OCI-LY7 (cell line): ENCODE measurements around the gene CRADD. TPM values are rescaled to one million over a fixed set of nuclear protein-coding genes. Genes with fewer than 3 reads are reported as not detected.

ENCODE experiments used
- BruUV-seq: library from RNA; stranded (reverse); fragments of 400-500 nt; replicated peaks from 2 replicates; lab custom pipeline; 2021; lab: Mats Ljungman, UMichigan
- CTCF ChIA-PET: fragments of 300-600 bp; sonication (Branson Sonifier 250); formaldehyde crosslinking; loops from one replicate; lab custom pipeline; 2022; ENCODE audit warnings: antibody characterized with exemption; ENCODE audit not compliant: unreplicated experiment; lab: Charles Lee
- POLR2A ChIA-PET: fragments of 300-600 bp; sonication (Branson Sonifier 250); formaldehyde crosslinking; loops from one replicate; lab custom pipeline; 2022; ENCODE audit warnings: antibody characterized with exemption; lab: Charles Lee
- DNase-seq: peaks from one replicate; pipeline ENCODE4 v3.0.0-alpha.2; 2015; ENCODE audit warnings: low spot score
- H2AFZ ChIP-seq: fragments of 200-600 bp; sonication (generic), shearing (Covaris generic); 2 replicates; pipeline ENCODE4 v1.6.1; 2014; ENCODE audit warnings: mild to moderate bottlenecking, antibody characterized with exemption, low read length, moderate library complexity
- H3K27ac ChIP-seq: fragments of 200-600 bp; sonication (generic); 2 replicates; pipeline ENCODE4 v1.5.1; 2014; ENCODE audit warnings: mixed run types, low read depth, mild to moderate bottlenecking, moderate library complexity, low read length, inconsistent platforms; ENCODE audit not compliant: poor library complexity, severe bottlenecking
- H3K36me3 ChIP-seq: fragments of 200-600 bp; sonication (generic); 2 replicates; pipeline ENCODE4 v1.6.1; 2014; ENCODE audit warnings: mild to moderate bottlenecking, antibody characterized with exemption, low read length, moderate library complexity, mixed read lengths; ENCODE audit not compliant: insufficient read depth
- H3K4me1 ChIP-seq: fragments of 200-600 bp; sonication (generic); 2 replicates; pipeline ENCODE4 v1.5.1; 2014; ENCODE audit warnings: mild to moderate bottlenecking, low read length; ENCODE audit not compliant: insufficient read depth, poor library complexity, severe bottlenecking
- H3K4me2 ChIP-seq: fragments of 200-600 bp; sonication (generic); 2 replicates; pipeline ENCODE4 v1.6.1; 2014; ENCODE audit warnings: mild to moderate bottlenecking, low read length
- H3K4me3 ChIP-seq: fragments of 200-600 bp; sonication (generic); 2 replicates; pipeline ENCODE4 v1.5.1; 2014; ENCODE audit warnings: mild to moderate bottlenecking, low read depth, low read length; ENCODE audit not compliant: poor library complexity, severe bottlenecking
- H3K79me2 ChIP-seq: fragments of 200-600 bp; sonication (generic); 2 replicates; pipeline ENCODE4 v1.6.1; 2016; ENCODE audit warnings: low read depth, mild to moderate bottlenecking, low read length, moderate library complexity, mixed read lengths; ENCODE audit not compliant: insufficient read depth
- H3K9me2 ChIP-seq: fragments of 200-600 bp; sonication (generic); 2 replicates; pipeline ENCODE4 v1.6.1; 2016; ENCODE audit warnings: mild to moderate bottlenecking, low read length, mixed read lengths; ENCODE audit not compliant: insufficient read depth
- H3K9me3 ChIP-seq: fragments of 200-600 bp; sonication (generic); 2 replicates; pipeline ENCODE4 v1.6.1; 2014; ENCODE audit warnings: mild to moderate bottlenecking, mixed run types, low read length, mixed read lengths
- H4K20me1 ChIP-seq: fragments of 200-600 bp; sonication (generic); 2 replicates; pipeline ENCODE4 v1.6.1; 2014; ENCODE audit warnings: mild to moderate bottlenecking, antibody characterized with exemption, low read length, moderate library complexity, mixed read lengths; ENCODE audit not compliant: insufficient read depth
- EZH2phosphoT487 ChIP-seq: fragments of 200-600 bp; sonication (generic); IDR thresholded peaks from 2 replicates; pipeline ENCODE4 v1.6.1; 2018; ENCODE audit warnings: low read depth, borderline replicate concordance, mild to moderate bottlenecking, mixed run types, antibody characterized with exemption, low read length, moderate library complexity, mixed read lengths
- intact Hi-C: fragments of 100-400 bp; cut with micrococcal nuclease; formaldehyde crosslinking; loops from one replicate; pipeline ENCODE4 v1.10.0; 2022; ENCODE audit not compliant: unreplicated experiment
- total RNA-seq, 2 experiments: library from RNA; depleted of rRNA in 1 of 2; stranded (reverse); fragments of >200 nt in 1 of 2; shearing (Covaris generic) in 1 of 2; gene quantifications; 2 replicates each; pipeline ENCODE4 v1.2.3, GENCODE V29; 2014 to 2022
- TF ChIP-seq, protein P1 (sequence below): fragments of 200-600 bp; sonication (generic); conservative IDR thresholded peaks from 2 replicates; pipeline ENCODE4 v1.5.1; 2014; ENCODE audit warnings: mild to moderate bottlenecking, antibody characterized with exemption, low read length, moderate library complexity, mixed read lengths

CRADD gene
- total RNA-seq, 2 experiments from 2014 or later, result 10.5 to 16.8 TPM

GRCh38 chr12:93776581-93777018 is 99.4 kb downstream of the CRADD start:
- Histone ChIP-seq H3K9me2 (no peaks in the 10 kb centered on the region), H3K27ac (no peak overlapping the region), H3K9me3 (no peaks in the 10 kb centered on the region), H3K4me2 (no peak overlapping the region), H3K79me2 (no peaks in the 10 kb centered on the region), H4K20me1 (no peaks in the 10 kb centered on the region), H3K4me1 (no peaks in the 10 kb centered on the region), H2AFZ (no peak overlapping the region), H3K36me3 (no peaks in the 10 kb centered on the region), H3K4me3 (no peak overlapping the region)
- POLR2A ChIA-PET, result no interaction called here
- BruUV-seq, result no TSS peak
- CTCF ChIA-PET, result no interaction called here
- DNase-seq, result no peak
- no peak for TF ChIP-seq EZH2phosphoT487
- TF ChIP-seq, protein P1, sequence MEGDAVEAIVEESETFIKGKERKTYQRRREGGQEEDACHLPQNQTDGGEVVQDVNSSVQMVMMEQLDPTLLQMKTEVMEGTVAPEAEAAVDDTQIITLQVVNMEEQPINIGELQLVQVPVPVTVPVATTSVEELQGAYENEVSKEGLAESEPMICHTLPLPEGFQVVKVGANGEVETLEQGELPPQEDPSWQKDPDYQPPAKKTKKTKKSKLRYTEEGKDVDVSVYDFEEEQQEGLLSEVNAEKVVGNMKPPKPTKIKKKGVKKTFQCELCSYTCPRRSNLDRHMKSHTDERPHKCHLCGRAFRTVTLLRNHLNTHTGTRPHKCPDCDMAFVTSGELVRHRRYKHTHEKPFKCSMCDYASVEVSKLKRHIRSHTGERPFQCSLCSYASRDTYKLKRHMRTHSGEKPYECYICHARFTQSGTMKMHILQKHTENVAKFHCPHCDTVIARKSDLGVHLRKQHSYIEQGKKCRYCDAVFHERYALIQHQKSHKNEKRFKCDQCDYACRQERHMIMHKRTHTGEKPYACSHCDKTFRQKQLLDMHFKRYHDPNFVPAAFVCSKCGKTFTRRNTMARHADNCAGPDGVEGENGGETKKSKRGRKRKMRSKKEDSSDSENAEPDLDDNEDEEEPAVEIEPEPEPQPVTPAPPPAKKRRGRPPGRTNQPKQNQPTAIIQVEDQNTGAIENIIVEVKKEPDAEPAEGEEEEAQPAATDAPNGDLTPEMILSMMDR, result no peak
- intact Hi-C loops, result no loop called here

DNA sequence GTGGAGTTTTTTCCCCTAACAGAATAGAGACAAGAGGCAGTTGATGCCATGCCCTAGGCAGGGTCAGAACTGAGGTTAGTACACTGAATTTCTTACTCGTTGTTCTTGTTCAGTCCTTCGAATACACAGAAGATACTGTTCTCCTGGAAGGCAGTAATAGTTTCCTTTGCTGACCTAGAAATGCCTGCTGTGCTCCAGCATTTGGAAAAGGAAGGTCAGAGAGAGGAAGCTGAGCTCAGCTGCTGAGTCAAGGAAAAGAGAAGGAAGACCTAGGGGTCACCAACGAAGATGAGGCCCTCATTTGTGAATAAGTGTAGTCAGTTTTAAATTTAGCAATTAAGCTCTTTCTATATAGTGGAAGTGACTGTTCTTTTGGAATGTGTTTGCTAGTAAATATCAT is 100.1 kb downstream of the CRADD start:
- no peak for DNase-seq
- no peak for TF ChIP-seq EZH2phosphoT487
- TF ChIP-seq, protein P1, result no peak
- Histone ChIP-seq H3K9me3 (no peaks in the 10 kb centered on the region), H3K4me2 (no peak overlapping the region), H3K9me2 (no peaks in the 10 kb centered on the region), H4K20me1 (no peaks in the 10 kb centered on the region), H3K27ac (no peak overlapping the region), H3K4me3 (no peak overlapping the region), H3K79me2 (no peaks in the 10 kb centered on the region), H2AFZ (no peak overlapping the region), H3K4me1 (no peaks in the 10 kb centered on the region), H3K36me3 (no peaks in the 10 kb centered on the region)
- BruUV-seq, result no TSS peak
- intact Hi-C loops, result no loop called here
- POLR2A ChIA-PET, result interaction anchor here (0.7 kb wide), 1 partner anchor 88 kb away, joined by 3 read pairs; no protein-coding TSS in a partner anchor
- CTCF ChIA-PET, result no interaction called here

DNA sequence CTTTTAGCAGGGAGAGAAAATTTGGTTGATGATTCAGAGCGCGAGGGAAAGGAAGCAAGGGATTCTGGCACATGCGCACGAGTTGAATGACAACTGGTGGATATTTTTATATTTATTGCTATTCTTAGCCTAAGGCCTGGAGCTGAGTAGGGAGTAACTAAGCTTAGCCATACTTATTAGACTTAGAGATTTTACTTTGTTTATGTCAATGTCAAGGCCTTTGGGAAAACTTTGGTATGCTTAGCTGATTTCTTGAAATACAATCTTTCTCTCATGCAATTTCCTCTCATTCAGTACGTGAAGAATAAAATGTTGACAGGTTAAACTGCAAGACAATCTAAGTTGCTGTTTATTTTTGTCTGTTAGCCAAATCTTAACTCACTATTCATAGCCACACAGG is 101.1 kb downstream of the CRADD start:
- no TSS peak for BruUV-seq
- Histone ChIP-seq H2AFZ (no peak overlapping the region), H3K4me1 (no peaks in the 10 kb centered on the region), H3K36me3 (no peaks in the 10 kb centered on the region), H4K20me1 (no peaks in the 10 kb centered on the region), H3K27ac (no peak overlapping the region), H3K79me2 (no peaks in the 10 kb centered on the region), H3K9me3 (no peaks in the 10 kb centered on the region), H3K4me3 (no peak overlapping the region), H3K4me2 (no peak overlapping the region), H3K9me2 (no peaks in the 10 kb centered on the region)
- DNase-seq, result no peak
- ChIA-PET POLR2A (interaction anchor here (0.6 kb wide), 1 partner anchor 84 kb away, joined by 3 read pairs; no protein-coding TSS in a partner anchor), CTCF (no interaction called here)
- no peak for TF ChIP-seq EZH2phosphoT487
- TF ChIP-seq, protein P1, result no peak
- intact Hi-C loops, result no loop called here
